T-cell (primary cell): ENCODE measurements around the gene VASH1. TPM values are rescaled to one million over a fixed set of nuclear protein-coding genes. Genes with fewer than 3 reads are reported as not detected.
A peak's percentile ranks its signal among the peaks of the same experiment; 100 is the strongest.

Source experiments
- ATAC-seq, 4 experiments: fragments of 200-7000 bp in 3 of 4; fragments of 150-1000 bp in 1 of 4; cut with Tn5 transposase; replicated peaks in 1 of 4; 1 replicate in 3 of 4; 2 replicates in 1 of 4; pipeline ENCODE4 v1.10.0; 2021; ENCODE audit warnings: moderate library complexity in 3 of 4, mild to moderate bottlenecking in 2 of 4, moderate number of reproducible peaks in 1 of 4
- CTCF ChIA-PET, 2 donors: fragments of 300-600 bp; sonication (Branson Sonifier 250); formaldehyde crosslinking; loops; one replicate each; lab custom pipeline; 2022; ENCODE audit warnings: antibody characterized with exemption in 2 of 2; lab: Charles Lee
- POLR2A ChIA-PET, 2 donors: fragments of 300-600 bp; sonication (Branson Sonifier 250); formaldehyde crosslinking; loops; one replicate each; lab custom pipeline; 2022; ENCODE audit warnings: antibody characterized with exemption in 2 of 2; lab: Charles Lee
- DNase-seq, 35 experiments: peaks; one replicate each; pipeline versions ENCODE4 v3.0.0 to v3.0.0-alpha.2; 2013 to 2023
- H3K27ac ChIP-seq: one replicate; pipeline ENCODE4 v1.5.1; 2013; ENCODE audit warnings: low read length
- H3K27me3 ChIP-seq, 2 experiments: replicated peaks in 1 of 2; 1 replicate in 1 of 2; 2 replicates in 1 of 2; pipeline versions ENCODE4 v1.6.1 to v1.7.0; 2013; ENCODE audit warnings: low read length in 1 of 2, mixed read lengths in 1 of 2; ENCODE audit not compliant: control insufficient read depth in 2 of 2, insufficient read depth in 2 of 2; ENCODE audit errors: extremely low read depth in 1 of 2
- H3K36me3 ChIP-seq, 2 donors: 1 replicate in 1 of 2; 2 replicates in 1 of 2; pipeline versions ENCODE4 v1.6.1 to v1.7.0; 2013; ENCODE audit warnings: low read length in 1 of 2; ENCODE audit not compliant: control insufficient read depth in 2 of 2, insufficient read depth in 1 of 2; ENCODE audit errors: extremely low read depth in 1 of 2
- H3K4me1 ChIP-seq, 2 experiments: 1 replicate in 1 of 2; 2 replicates in 1 of 2; pipeline versions ENCODE4 v1.6.1 to v1.7.0; 2013; ENCODE audit warnings: low read length in 2 of 2, mixed read lengths in 1 of 2; ENCODE audit not compliant: insufficient read depth in 2 of 2, control insufficient read depth in 1 of 2; ENCODE audit errors: extremely low read depth in 1 of 2
- H3K4me3 ChIP-seq, 2 donors: 1 replicate in 1 of 2; 2 replicates in 1 of 2; pipeline versions ENCODE4 v1.5.1 to v1.7.0; 2013; ENCODE audit warnings: mild to moderate bottlenecking in 2 of 2, low read length in 1 of 2, moderate library complexity in 1 of 2; ENCODE audit not compliant: control insufficient read depth in 1 of 2; ENCODE audit errors: extremely low read depth in 1 of 2
- H3K9me3 ChIP-seq: 2 replicates; pipeline ENCODE4 v1.7.0; 2013
- H3K27ac Mint-ChIP-seq, 2 donors: one replicate each; pipeline ENCODE4 v1.8.0; 2020 to 2021; ENCODE audit warnings: mild to moderate bottlenecking in 2 of 2, mixed read lengths in 2 of 2
- H3K27me3 Mint-ChIP-seq, 2 donors: one replicate each; pipeline ENCODE4 v1.8.0; 2021 to 2022; ENCODE audit warnings: mixed read lengths in 2 of 2
- H3K36me3 Mint-ChIP-seq: one replicate; pipeline ENCODE4 v1.8.0; 2021; ENCODE audit warnings: mixed read lengths
- H3K4me1 Mint-ChIP-seq, 3 donors: one replicate each; pipeline ENCODE4 v1.8.0; 2020 to 2022; ENCODE audit warnings: mixed read lengths in 3 of 3, mild to moderate bottlenecking in 1 of 3
- H3K4me3 Mint-ChIP-seq, 3 donors: one replicate each; pipeline ENCODE4 v1.8.0; 2020 to 2022; ENCODE audit warnings: mild to moderate bottlenecking in 3 of 3, mixed read lengths in 3 of 3, moderate library complexity in 3 of 3
- H3K9me3 Mint-ChIP-seq, 3 donors: one replicate each; pipeline ENCODE4 v1.8.0; 2020 to 2022; ENCODE audit warnings: mixed read lengths in 3 of 3
- WGBS: methylation state at CpG from one replicate; pipeline ENCODE4 v1.1.5; 2013; ENCODE audit warnings: missing lambda C conversion rate; ENCODE audit not compliant: insufficient coverage; 5-methylcytosine and 5-hydroxymethylcytosine counted together
- total RNA-seq, 35 experiments: library from RNA in 6 of 35; stranded (reverse) in 6 of 35; fragments of 120-200 nt in 1 of 35; gene quantifications; one replicate each; pipeline versions ENCODE4 v1.2.1 to v1.2.4 and lab custom pipeline; 2013 to 2026

Gene VASH1
- total RNA-seq, 5 donors from 2014 or later (not counting 1 experiment from before 2014, with no cell fraction given) = 3.8 to 14.9 (median 10.3) TPM

- WGBS = 70% methylated on average over 17 of the region's 26 CpGs
- no peak for ATAC-seq
- Mint-ChIP-seq H3K4me3 (peak overlapping the region; percentile 70 to 84 (median 78)), H3K27ac (peak overlapping the region in 1 of 2 donors; percentile 34), H3K27me3 (peaks cover 27% of the 10 kb centered on the region in 2 donors), H3K4me1 (peaks cover 19 to 32% (median 28%) of the 10 kb centered on the region in 3 donors), H3K36me3 (no peaks in the 10 kb centered on the region), H3K9me3 (no peaks in the 10 kb centered on the region)
- POLR2A ChIA-PET = interaction anchor here in 1 of 2 donors (0.6 kb wide), 1 partner anchor 267 kb away, joined by 3 read pairs; no protein-coding TSS in a partner anchor
- Histone ChIP-seq H3K4me1 (peaks cover 2 to 18% of the 10 kb centered on the region in 2 experiments), H3K27ac (no peak overlapping the region), H3K27me3 (peaks cover 3 to 23% of the 10 kb centered on the region in 2 experiments), H3K36me3 (no peaks in the 10 kb centered on the region), H3K4me3 (peak overlapping the region; percentile 44 to 76), H3K9me3 (no peaks in the 10 kb centered on the region)
- DNase-seq = no peak
- CTCF ChIA-PET = interaction anchor here in 1 of 2 donors (0.6 kb wide), 1 partner anchor 25 kb away, joined by 3 read pairs; no protein-coding TSS in a partner anchor
Measured at GRCh38 chr14:76760331-76761135, 735 bp upstream of the VASH1 start.

DNA sequence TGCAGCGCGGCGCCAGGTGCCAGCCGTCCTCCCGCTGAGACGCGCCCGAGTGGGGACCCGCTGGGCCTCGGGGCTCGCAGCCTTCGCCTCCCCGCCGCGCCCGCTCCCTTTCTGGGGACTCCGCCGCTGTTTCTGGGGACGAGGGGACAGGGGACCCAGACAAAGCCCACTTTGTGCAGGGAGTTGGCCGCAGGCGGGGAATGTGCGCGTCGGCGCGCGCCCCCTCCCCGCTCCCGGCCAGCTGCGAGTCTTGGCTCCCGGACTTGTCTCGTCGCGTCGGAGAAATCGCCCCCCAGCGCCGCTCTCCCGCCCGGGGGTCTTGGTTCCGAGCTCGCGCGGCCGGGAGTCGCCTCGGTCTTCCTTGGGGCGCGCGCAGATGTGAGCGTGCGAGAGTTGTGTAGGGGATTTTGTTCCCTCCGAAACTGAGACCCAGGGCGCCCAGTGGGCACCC, 717 bp downstream of the VASH1 start:
- DNase-seq (peak in 3 of 35 experiments; percentile 6 to 18 (median 16)), ATAC-seq (peak in 3 of 4 experiments; percentile 6 to 13 (median 7))
- no peaks in the 10 kb centered on the region for H3K9me3 Mint-ChIP-seq
- H3K36me3 Mint-ChIP-seq = no peaks in the 10 kb centered on the region
- Histone ChIP-seq H3K4me1 (peaks cover 2 to 18% of the 10 kb centered on the region in 2 experiments), H3K27ac (no peak overlapping the region), H3K4me3 (peak overlapping the region; percentile 48 to 76), H3K9me3 (no peaks in the 10 kb centered on the region), H3K36me3 (no peaks in the 10 kb centered on the region), H3K27me3 (peaks cover 3 to 19% of the 10 kb centered on the region in 2 experiments)
- H3K4me3 Mint-ChIP-seq = peak overlapping the region; percentile 77 to 85 (median 84)
- ChIA-PET POLR2A (interaction anchor here in 1 of 2 donors (0.6 kb wide), 1 partner anchor 338 kb away, joined by 3 read pairs; no protein-coding TSS in a partner anchor), CTCF (no interaction called here)
- peaks cover 19 to 32% (median 28%) of the 10 kb centered on the region in 3 donors for H3K4me1 Mint-ChIP-seq
- H3K27me3 Mint-ChIP-seq = peaks cover 21 to 29% of the 10 kb centered on the region in 2 donors
- 1% methylated on average over 42 of the region's 54 CpGs for WGBS
- H3K27ac Mint-ChIP-seq = no peak overlapping the region

- CTCF ChIA-PET = no interaction called here
- no peak overlapping the region for H3K27ac Mint-ChIP-seq
- H3K27me3 Mint-ChIP-seq = peaks cover 21 to 29% of the 10 kb centered on the region in 2 donors
- no peaks in the 10 kb centered on the region for H3K36me3 ChIP-seq
- POLR2A ChIA-PET = no interaction called here
- H3K4me3 Mint-ChIP-seq = peak overlapping the region; percentile 77 to 85 (median 84)
- no peaks in the 10 kb centered on the region for H3K36me3 Mint-ChIP-seq
- no peak for DNase-seq
- 66% methylated on average over 13 of the region's 28 CpGs for WGBS
- H3K27ac ChIP-seq = no peak overlapping the region
- H3K4me3 ChIP-seq = peak overlapping the region; percentile 48 to 76
- peaks cover 2 to 18% of the 10 kb centered on the region in 2 experiments for H3K4me1 ChIP-seq
- peaks cover 3 to 19% of the 10 kb centered on the region in 2 experiments for H3K27me3 ChIP-seq
- ATAC-seq = no peak
- H3K4me1 Mint-ChIP-seq = peaks cover 19 to 34% (median 28%) of the 10 kb centered on the region in 3 donors
- H3K9me3 ChIP-seq = no peaks in the 10 kb centered on the region
- H3K9me3 Mint-ChIP-seq = no peaks in the 10 kb centered on the region
Measured at GRCh38 chr14:76762411-76763095, 1.3 kb downstream of the VASH1 start.

- CTCF ChIA-PET = no interaction called here
- no peak for DNase-seq
- H3K9me3 ChIP-seq = no peaks in the 10 kb centered on the region
Measured at GRCh38 chr14:76763096-76764041, 2.1 kb downstream of the VASH1 start.

DNA sequence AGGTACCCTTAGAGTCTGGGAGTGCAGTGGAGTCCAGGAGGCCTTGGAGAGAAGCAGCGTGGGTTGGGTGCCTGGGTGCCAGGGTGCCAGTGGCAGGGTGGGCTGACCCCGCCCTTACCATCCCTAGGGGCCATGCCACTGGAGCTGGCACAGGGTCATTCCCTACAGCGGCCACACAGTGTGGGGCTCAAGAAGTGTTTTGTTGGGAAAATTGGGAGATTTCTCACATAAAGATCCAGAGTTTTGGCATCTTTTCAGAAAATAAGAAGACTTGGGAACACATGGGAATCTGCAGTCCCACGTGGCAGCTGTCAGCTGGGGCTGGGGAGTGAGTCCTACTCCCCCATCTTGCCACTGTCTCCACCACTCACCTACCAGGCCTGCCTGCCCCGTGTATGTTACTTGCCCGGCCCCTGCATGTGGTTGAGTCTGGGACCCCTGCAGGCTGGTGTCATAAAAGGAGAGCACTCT, 4.2 kb downstream of the VASH1 start:
- CTCF ChIA-PET = no interaction called here
- H3K4me1 ChIP-seq = peaks cover 11 to 37% of the 10 kb centered on the region in 2 experiments
- no peak overlapping the region for H3K4me3 Mint-ChIP-seq
- no peak overlapping the region for H3K27ac ChIP-seq
- POLR2A ChIA-PET = interaction anchor here in 1 of 2 donors (0.5 kb wide), 1 partner anchor 263 kb away, joined by 6 read pairs; no protein-coding TSS in a partner anchor
- H3K4me3 ChIP-seq = no peak overlapping the region
- peak overlapping the region in 1 of 2 donors; percentile 31 for H3K27ac Mint-ChIP-seq
- peaks cover 3 to 18% of the 10 kb centered on the region in 2 experiments for H3K27me3 ChIP-seq
- no peaks in the 10 kb centered on the region for H3K9me3 Mint-ChIP-seq
- no peaks in the 10 kb centered on the region for H3K36me3 Mint-ChIP-seq
- peaks cover 2 to 16% of the 10 kb centered on the region in 2 donors for H3K27me3 Mint-ChIP-seq
- DNase-seq (no peak), ATAC-seq (no peak)
- peaks cover 27 to 52% (median 45%) of the 10 kb centered on the region in 3 donors for H3K4me1 Mint-ChIP-seq
- no peaks in the 10 kb centered on the region for H3K9me3 ChIP-seq
- 92% methylated on average over 3 of the region's 6 CpGs for WGBS
- H3K36me3 ChIP-seq = no peaks in the 10 kb centered on the region

More at GRCh38 chr14:76763096-76764041, 2.1 kb downstream of the VASH1 start:
- POLR2A ChIA-PET = no interaction called here
- Histone ChIP-seq H3K27ac (no peak overlapping the region), H3K4me1 (peaks cover 2 to 26% of the 10 kb centered on the region in 2 experiments), H3K4me3 (no peak overlapping the region), H3K27me3 (peaks cover 3 to 19% of the 10 kb centered on the region in 2 experiments), H3K36me3 (no peaks in the 10 kb centered on the region)
- no peaks in the 10 kb centered on the region for H3K36me3 Mint-ChIP-seq
- WGBS = 90% methylated on average over 12 of the region's 14 CpGs
- H3K27me3 Mint-ChIP-seq = peaks cover 14 to 23% of the 10 kb centered on the region in 2 donors
- ATAC-seq = no peak
- peak overlapping the region; percentile 60 to 84 (median 77) for H3K4me3 Mint-ChIP-seq
- H3K4me1 Mint-ChIP-seq = peaks cover 25 to 42% (median 36%) of the 10 kb centered on the region in 3 donors
- peak overlapping the region in 1 of 2 donors; percentile 36 for H3K27ac Mint-ChIP-seq
- H3K9me3 Mint-ChIP-seq = no peaks in the 10 kb centered on the region
